NCI-H2196 (cell line): ENCODE data around the gene CFAP20DC.
"Not testable (repeated sequence)": the region's sequence is repeated elsewhere in the genome, so short reads cannot be mapped to it uniquely, and the experiment has no call there.

Experiments
- DNase-seq: peaks from one replicate; lab custom pipeline; 2025; ENCODE audit not compliant: unreplicated experiment; lab: John Stamatoyannopoulos, UW

Gene CFAP20DC

GRCh38 chr3:59023612-59024011 is 26.2 kb downstream of the CFAP20DC start:
- no peak for DNase-seq

GRCh38 chr3:59017617-59017984 is 32.2 kb downstream of the CFAP20DC start:
- no peak for DNase-seq

GRCh38 chr3:59016930-59017616 is 32.8 kb downstream of the CFAP20DC start:
- no peak for DNase-seq

- DNase-seq: no peak
Observed at GRCh38 chr3:59013611-59014010, 36.2 kb downstream of the CFAP20DC start.

GRCh38 chr3:59006634-59007517 is 42.9 kb downstream of the CFAP20DC start:
- DNase-seq: peak; percentile 27

GRCh38 chr3:59001675-59002074 is 48.1 kb downstream of the CFAP20DC start:
- DNase-seq: no peak

GRCh38 chr3:58999774-59000160 is 50.1 kb downstream of the CFAP20DC start:
- no peak for DNase-seq

GRCh38 chr3:58999134-58999773 is 50.6 kb downstream of the CFAP20DC start:
- no peak for DNase-seq

- DNase-seq: no peak
Observed at GRCh38 chr3:58998476-58999117, 51.2 kb downstream of the CFAP20DC start.

GRCh38 chr3:58996730-58997129 is 53.1 kb downstream of the CFAP20DC start:
- no peak for DNase-seq

- peak; percentile 52 for DNase-seq
Observed at GRCh38 chr3:58994746-58995330, 55.0 kb downstream of the CFAP20DC start.

- no peak for DNase-seq
Observed at GRCh38 chr3:58993547-58993946, 56.3 kb downstream of the CFAP20DC start.

GRCh38 chr3:58991623-58992022 is 58.2 kb downstream of the CFAP20DC start:
- no peak for DNase-seq

GRCh38 chr3:58991026-58991425 is 58.8 kb downstream of the CFAP20DC start:
- no peak for DNase-seq

- no peak for DNase-seq
Observed at GRCh38 chr3:58989955-58990354, 59.9 kb downstream of the CFAP20DC start.

GRCh38 chr3:58989163-58989562 is 60.7 kb downstream of the CFAP20DC start:
- no peak for DNase-seq

- DNase-seq: no peak
Observed at GRCh38 chr3:58988041-58988440, 61.8 kb downstream of the CFAP20DC start.

- no peak for DNase-seq
Observed at GRCh38 chr3:58986654-58987053, 63.2 kb downstream of the CFAP20DC start.

- DNase-seq: no peak
Observed at GRCh38 chr3:58979840-58980239, 70.0 kb downstream of the CFAP20DC start.

- no peak for DNase-seq
Observed at GRCh38 chr3:58973796-58974195, 76.0 kb downstream of the CFAP20DC start.

GRCh38 chr3:58967866-58968265 is 82.0 kb downstream of the CFAP20DC start:
- not testable (repeated sequence) for DNase-seq
